H1 (cell line): ENCODE data around the gene HBM.
"Not testable (repeated sequence)": the region's sequence is repeated elsewhere in the genome, so short reads cannot be mapped to it uniquely, and the experiment has no call there.

Experiments used
- CTCF ChIP-seq, 3 experiments: IDR thresholded peaks; 1 replicate in 2 of 3; 2 replicates in 1 of 3; pipeline versions ENCODE4 v1.5.1 to v1.6.1; 2011; ENCODE audit warnings: low read length in 3 of 3, mild to moderate bottlenecking in 3 of 3, inconsistent platforms in 2 of 3, low read depth in 1 of 3, moderate library complexity in 1 of 3; ENCODE audit not compliant: insufficient read depth in 1 of 3; ENCODE audit errors: control extremely low read depth in 1 of 3
- EZH2 ChIP-seq: fragments of 200-600 bp; sonication (generic); IDR thresholded peaks from 2 replicates; pipeline ENCODE4 v1.7.1; 2012; ENCODE audit warnings: low read depth, mild to moderate bottlenecking, moderate library complexity, low read length, inconsistent platforms; ENCODE audit not compliant: severe bottlenecking
- MAX ChIP-seq: IDR thresholded peaks from 2 replicates; pipeline ENCODE4 v1.6.1; 2012; ENCODE audit warnings: inconsistent platforms
- POLR2AphosphoS5 ChIP-seq: IDR thresholded peaks from 2 replicates; pipeline ENCODE4 v1.6.1; 2011; ENCODE audit warnings: low read depth, low read length
- SP2 ChIP-seq: IDR thresholded peaks from 2 replicates; pipeline ENCODE4 v1.6.1; 2012; ENCODE audit warnings: mild to moderate bottlenecking, low read length, inconsistent platforms

- TF ChIP-seq EZH2; POLR2AphosphoS5; CTCF (IDR thresholded peaks at IDR 0.05; ENCODE audit: control extremely low read depth in 1 of 3, insufficient read depth in 1 of 3, low read depth in 1 of 3, low read length in 3 of 3); MAX; SP2: not testable (repeated sequence)
These were observed 12.7 kb upstream of the HBM start for GRCh38 chr16:153129-153521.
